ENCODE data around the gene OPRL1. TPM values are rescaled to one million over a fixed set of nuclear protein-coding genes. Genes with fewer than 3 reads are reported as not detected.
"Not testable (repeated sequence)": the region's sequence is repeated elsewhere in the genome, so short reads cannot be mapped to it uniquely, and the experiment has no call there.

OPRL1 gene
- total RNA-seq, 1 donor from 2014 or later: 0.06 TPM

GRCh38 chr20:64130271-64130670 lies 50.4 kb downstream of the OPRL1 start:
- DNase-seq (ENCODE audit: low read depth): no peak
- TF ChIP-seq, protein P1, sequence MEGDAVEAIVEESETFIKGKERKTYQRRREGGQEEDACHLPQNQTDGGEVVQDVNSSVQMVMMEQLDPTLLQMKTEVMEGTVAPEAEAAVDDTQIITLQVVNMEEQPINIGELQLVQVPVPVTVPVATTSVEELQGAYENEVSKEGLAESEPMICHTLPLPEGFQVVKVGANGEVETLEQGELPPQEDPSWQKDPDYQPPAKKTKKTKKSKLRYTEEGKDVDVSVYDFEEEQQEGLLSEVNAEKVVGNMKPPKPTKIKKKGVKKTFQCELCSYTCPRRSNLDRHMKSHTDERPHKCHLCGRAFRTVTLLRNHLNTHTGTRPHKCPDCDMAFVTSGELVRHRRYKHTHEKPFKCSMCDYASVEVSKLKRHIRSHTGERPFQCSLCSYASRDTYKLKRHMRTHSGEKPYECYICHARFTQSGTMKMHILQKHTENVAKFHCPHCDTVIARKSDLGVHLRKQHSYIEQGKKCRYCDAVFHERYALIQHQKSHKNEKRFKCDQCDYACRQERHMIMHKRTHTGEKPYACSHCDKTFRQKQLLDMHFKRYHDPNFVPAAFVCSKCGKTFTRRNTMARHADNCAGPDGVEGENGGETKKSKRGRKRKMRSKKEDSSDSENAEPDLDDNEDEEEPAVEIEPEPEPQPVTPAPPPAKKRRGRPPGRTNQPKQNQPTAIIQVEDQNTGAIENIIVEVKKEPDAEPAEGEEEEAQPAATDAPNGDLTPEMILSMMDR (conservative IDR thresholded peaks at IDR 0.05; ENCODE audit: low read depth, low read length): no peak

DNA sequence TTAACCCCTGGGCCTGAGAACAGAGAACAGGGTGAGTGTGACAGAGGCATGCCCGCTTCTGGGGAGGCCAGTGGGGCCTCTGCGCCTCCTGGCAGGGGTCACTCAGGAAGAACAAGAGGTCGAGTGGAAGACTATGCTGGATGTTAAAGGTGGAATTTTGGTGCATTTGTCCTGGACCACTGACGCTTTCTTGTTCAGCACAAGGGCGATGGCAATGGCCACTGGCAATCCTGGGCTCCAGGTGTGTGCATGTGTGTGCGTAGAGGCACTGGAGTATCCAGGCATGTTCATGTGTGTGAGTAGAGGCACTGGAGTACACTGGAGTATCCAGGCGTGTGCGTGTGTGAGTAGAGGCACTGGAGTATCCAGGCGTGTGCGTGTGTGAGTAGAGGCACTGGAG lies 51.0 kb downstream of the OPRL1 start:
- DNase-seq (ENCODE audit: low read depth): no peak
- H3K4me3 ChIP-seq (ENCODE audit: low read depth, low read length): no peak overlapping the region
- TF ChIP-seq, protein P1 (conservative IDR thresholded peaks at IDR 0.05; ENCODE audit: low read depth, low read length): no peak

More at GRCh38 chr20:64130271-64130670, 50.4 kb downstream of the OPRL1 start:
- H3K4me3 ChIP-seq (ENCODE audit: low read depth, low read length): no peak overlapping the region

- no peak overlapping the region for H3K4me3 ChIP-seq (ENCODE audit: low read depth, low read length)
- TF ChIP-seq, protein P1 (conservative IDR thresholded peaks at IDR 0.05; ENCODE audit: low read depth, low read length): peak; percentile 48
- DNase-seq (ENCODE audit: low read depth): no peak
Measured at GRCh38 chr20:64131406-64131805, 51.5 kb downstream of the OPRL1 start.

DNA sequence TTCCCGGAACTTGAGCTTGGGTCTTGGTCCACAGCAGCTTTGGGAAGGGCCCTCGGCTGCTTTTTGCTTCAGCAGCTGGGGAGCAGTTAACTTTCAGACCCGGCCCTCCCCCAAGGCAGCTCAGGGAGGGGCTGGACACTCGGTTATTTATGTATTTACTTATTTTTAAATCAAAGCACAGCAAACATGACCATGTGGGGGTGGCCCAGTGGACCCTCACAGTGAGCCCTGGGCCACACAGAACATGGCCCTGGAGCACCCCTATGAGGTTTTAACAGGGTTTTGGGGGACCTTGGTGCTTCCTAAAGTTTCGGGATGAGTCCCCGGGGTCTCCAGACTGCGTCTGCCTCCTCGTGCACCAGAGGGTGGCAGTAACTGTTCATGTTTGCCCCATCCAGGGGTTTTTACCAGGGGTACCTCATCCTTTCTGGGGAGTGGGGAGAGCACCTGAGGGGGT lies 54.1 kb downstream of the OPRL1 start:
- TF ChIP-seq, protein P1 (conservative IDR thresholded peaks at IDR 0.05; ENCODE audit: low read depth, low read length): peak; percentile 50
- H3K4me3 ChIP-seq (ENCODE audit: low read depth, low read length): no peak overlapping the region
- DNase-seq (ENCODE audit: low read depth): no peak

DNA sequence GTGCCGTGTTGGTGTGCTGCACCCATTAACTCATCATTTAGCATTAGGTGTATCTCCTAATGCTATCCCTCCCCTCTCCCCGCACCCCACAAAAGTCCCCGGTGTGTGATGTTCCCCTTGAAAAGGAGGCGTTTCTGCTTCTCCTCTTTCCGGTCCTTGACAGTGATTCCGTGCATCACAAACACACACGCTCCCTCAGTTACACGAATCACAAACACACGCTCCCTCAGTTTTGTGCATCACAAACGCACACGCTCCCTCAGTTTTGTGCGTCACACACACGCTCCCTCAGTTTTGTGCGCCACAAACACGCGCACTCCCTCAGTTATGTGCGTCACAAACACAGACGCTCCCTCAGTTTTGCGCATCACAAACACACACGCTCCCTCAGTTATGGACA lies 54.9 kb downstream of the OPRL1 start:
- H3K4me3 ChIP-seq (ENCODE audit: low read depth, low read length); DNase-seq (ENCODE audit: low read depth): not testable (repeated sequence)

DNA sequence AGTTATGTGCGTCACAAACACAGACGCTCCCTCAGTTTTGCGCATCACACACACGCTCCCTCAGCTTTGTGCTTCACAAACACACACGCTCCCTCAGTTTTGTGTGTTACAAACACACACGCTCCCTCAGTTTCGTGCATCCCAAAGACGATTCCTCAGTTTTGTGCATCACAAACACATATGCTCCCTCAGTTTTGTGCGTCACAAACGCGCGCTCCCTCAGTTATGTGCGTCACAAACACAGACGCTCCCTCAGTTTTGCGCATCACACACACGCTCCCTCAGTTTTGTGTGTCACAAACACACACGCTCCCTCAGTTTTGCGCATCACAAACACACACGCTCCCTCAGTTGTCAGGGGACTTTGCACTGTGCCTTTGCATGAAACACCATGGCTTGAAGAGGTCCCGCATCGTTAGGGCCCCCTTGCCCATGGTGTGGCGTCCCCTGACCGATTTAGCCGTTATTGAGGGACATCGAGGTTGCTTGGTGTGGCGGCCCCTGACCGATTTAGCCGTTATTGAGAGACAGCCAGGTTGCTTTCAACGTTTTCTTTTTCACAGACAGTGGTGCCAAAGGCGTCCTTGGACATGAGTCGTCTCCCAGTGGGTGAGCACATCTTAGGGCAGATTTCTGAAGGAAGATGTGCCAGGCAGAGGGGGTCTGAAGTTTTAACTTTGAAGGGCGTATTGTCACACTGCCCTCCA lies 56.3 kb downstream of the OPRL1 start:
- TF ChIP-seq, protein P1 (conservative IDR thresholded peaks at IDR 0.05; ENCODE audit: low read depth, low read length): no peak
- H3K4me3 ChIP-seq (ENCODE audit: low read depth, low read length): no peak overlapping the region
- no peak for DNase-seq (ENCODE audit: low read depth)

GRCh38 chr20:64137598-64138031 lies 57.7 kb downstream of the OPRL1 start:
- DNase-seq (ENCODE audit: low read depth): no peak
- TF ChIP-seq, protein P1 (conservative IDR thresholded peaks at IDR 0.05; ENCODE audit: low read depth, low read length): no peak
- no peak overlapping the region for H3K4me3 ChIP-seq (ENCODE audit: low read depth, low read length)

Measured in epithelial cell of proximal tubule (primary cell).